ENCODE data around the gene CFAP73. TPM values are rescaled to one million over a fixed set of nuclear protein-coding genes. Genes with fewer than 3 reads are reported as not detected.

Gene CFAP73
- total and polyA plus RNA-seq, 2 of the 8 experiments (the other 6 are each of a cell fraction or from before 2014, with no cell fraction given): 0.45 to 0.56 TPM

GRCh38 chr12:113180333-113180732, 30.8 kb downstream of the CFAP73 start:
- WGBS, 2 experiments (ENCODE audit: extremely low coverage in 1 of 2, insufficient coverage in 1 of 2, insufficient read length in 1 of 2, insufficient replicate concordance in 2 of 2, low coverage in 1 of 2, low lambda C conversion rate in 2 of 2, missing lambda C conversion rate in 1 of 2): 84% methylated on average over 4 of the region's 4 CpGs; no CpG with 5 or more reads in 1 of the 2 experiments
- H3K9ac ChIP-seq (replicated peaks in 1 of 4; ENCODE audit: extremely low read depth in 1 of 4, low read depth in 3 of 4, low read length in 3 of 4): no peak overlapping the region
- H3K4ac ChIP-seq (replicated peaks; ENCODE audit: insufficient read length, low read depth, low read length): no peak overlapping the region
- H3K27me3 ChIP-seq (replicated peaks in 1 of 4; ENCODE audit: control insufficient read depth in 3 of 4, extremely low read depth in 1 of 4, insufficient read depth in 3 of 4, low read length in 3 of 4): no peaks in the 10 kb centered on the region
- peaks cover 9 to 31% of the 10 kb centered on the region in 2 experiments; a peak in 3 of 4 replicates for H3K79me2 ChIP-seq (ENCODE audit: control insufficient read depth in 1 of 2, insufficient read depth in 2 of 2, low read length in 2 of 2)
- peaks cover 5% of the 10 kb centered on the region; the same call in 1 of the 2 replicates for H3K79me1 ChIP-seq (ENCODE audit: low read depth, low read length)
- H3K36me3 ChIP-seq (ENCODE audit: control insufficient read depth in 2 of 4, insufficient read depth in 4 of 4, low read length in 3 of 4): peaks cover 11 to 51% (median 36%) of the 10 kb centered on the region in 4 experiments; a peak in 7 of 8 replicates
- DNase-seq (ENCODE audit: low read depth in 1 of 2, low spot score in 2 of 2): no peak
- H3K4me3 ChIP-seq (ENCODE audit: extremely low read depth in 1 of 4, insufficient read depth in 2 of 4, low read depth in 3 of 4, low read length in 4 of 4): no peak overlapping the region
- H3K14ac ChIP-seq (ENCODE audit: insufficient read length): no peak overlapping the region
- no peaks in the 10 kb centered on the region for H3K9me3 ChIP-seq (ENCODE audit: insufficient read depth in 2 of 2, low read depth in 1 of 2, low read length in 1 of 2)
- H4K8ac ChIP-seq (ENCODE audit: extremely low read depth, insufficient read depth, low read length): no peak overlapping the region
- H2BK15ac ChIP-seq (ENCODE audit: low read length): no peak overlapping the region
- H2BK120ac ChIP-seq (replicated peaks; ENCODE audit: low read depth, low read length): no peak overlapping the region
- H3K56ac ChIP-seq (replicated peaks; ENCODE audit: insufficient read length, low read depth, low read length): no peak overlapping the region
- no peaks in the 10 kb centered on the region for H3K4me1 ChIP-seq (replicated peaks in 1 of 4; ENCODE audit: control insufficient read depth in 3 of 4, insufficient read depth in 4 of 4, low read length in 3 of 4)
- H3K4me2 ChIP-seq (ENCODE audit: insufficient read depth in 1 of 2, low read depth in 2 of 2, low read length in 2 of 2): no peak overlapping the region
- no peak overlapping the region for H2BK12ac ChIP-seq (ENCODE audit: low read depth, low read length)
- no peak overlapping the region for H2BK20ac ChIP-seq (ENCODE audit: low read length)
- H4K5ac ChIP-seq (ENCODE audit: insufficient read length, low read depth, low read length): no peak overlapping the region
- no peak overlapping the region for H3K23ac ChIP-seq (ENCODE audit: insufficient read length)
- H2AK5ac ChIP-seq (ENCODE audit: low read depth, low read length): no peak overlapping the region
- no peak overlapping the region for H2AFZ ChIP-seq (ENCODE audit: low read length)
- no peak for TF ChIP-seq JUN (IDR thresholded peaks at IDR 0.05; ENCODE audit: low read depth, low read length)
- no peak for TF ChIP-seq SIX5 (IDR thresholded peaks at IDR 0.05; ENCODE audit: low read depth, low read length)
- no peak for TF ChIP-seq SUZ12 (IDR thresholded peaks at IDR 0.05; ENCODE audit: low read length)
- no peak for TF ChIP-seq CHD1 (IDR thresholded peaks at IDR 0.05; ENCODE audit: low read depth, low read length)
- no peak for TF ChIP-seq SIN3A (conservative IDR thresholded peaks at IDR 0.05 in 1 of 2, IDR thresholded peaks at IDR 0.05 in 1 of 2; ENCODE audit: low read depth in 1 of 2, low read length in 2 of 2)
- TF ChIP-seq POLR2AphosphoS5 (IDR thresholded peaks at IDR 0.05; ENCODE audit: low read depth, low read length): no peak
- TF ChIP-seq RNF2 (IDR thresholded peaks at IDR 0.05; ENCODE audit: borderline replicate concordance, low read depth, low read length, missing control alignments, poor library complexity, severe bottlenecking): no peak
- no peak for TF ChIP-seq SP4 (IDR thresholded peaks at IDR 0.05; ENCODE audit: low read length)
- no peak for TF ChIP-seq TEAD4 (IDR thresholded peaks at IDR 0.05; ENCODE audit: low read depth, low read length)
- no peak for TF ChIP-seq MAFK (IDR thresholded peaks at IDR 0.05; ENCODE audit: low read depth, low read length)
- no peak for TF ChIP-seq CBX8 (IDR thresholded peaks at IDR 0.05; ENCODE audit: borderline replicate concordance, low read depth, low read length)
- no peak for TF ChIP-seq JUND (IDR thresholded peaks at IDR 0.05; ENCODE audit: low read length)
- TF ChIP-seq BCL11A (IDR thresholded peaks at IDR 0.05; ENCODE audit: low read depth in 2 of 2, low read length in 2 of 2): no peak
- H3K23me2 ChIP-seq (ENCODE audit: low read depth, low read length): 0 out of 2 replicates have a peak, but pooled peaks cover 4% of the 10 kb centered on the region
- FAIRE-seq: no peak
- no peak overlapping the region for H3K18ac ChIP-seq (ENCODE audit: extremely low read depth, low read length)
- no peak overlapping the region for H3K27ac ChIP-seq (ENCODE audit: low read depth, low read length)
- POLR2A ChIA-PET (ENCODE audit: partially characterized antibody): interaction anchor here (0.6 kb wide), 1 partner anchor 56 kb away, joined by 3 read pairs; no protein-coding TSS in a partner anchor
- CTCF ChIA-PET (ENCODE audit: partially characterized antibody): interaction anchor here (1.0 to 2.3 kb wide), 4 partner anchors 15 to 130 kb away, joined by 3 to 6 read pairs (median 4); no protein-coding TSS in a partner anchor
- peaks cover 2 to 11% of the 10 kb centered on the region in 2 experiments for H4K20me1 ChIP-seq (replicated peaks in 1 of 2; ENCODE audit: control insufficient read depth in 1 of 2, insufficient read depth in 2 of 2, low read length in 2 of 2)
- H2BK5ac ChIP-seq (ENCODE audit: low read depth, low read length): no peak overlapping the region
- no peak overlapping the region for H4K91ac ChIP-seq (replicated peaks; ENCODE audit: insufficient read length, low read length)

Data from H1 (cell line).